ENCODE data around the gene CYFIP2. TPM values are rescaled to one million over a fixed set of nuclear protein-coding genes. Genes with fewer than 3 reads are reported as not detected.

The CYFIP2 gene
- total RNA-seq, 1 donor from 2014 or later: 27.7 TPM

- H3K36me3 ChIP-seq: no peaks in the 10 kb centered on the region
- no peaks in the 10 kb centered on the region for H3K27me3 ChIP-seq
- H3K4me3 ChIP-seq: no peak overlapping the region
- intact Hi-C loops (cut with DNase I): no loop called here
- no peaks in the 10 kb centered on the region for H3K4me1 ChIP-seq
- TF ChIP-seq POLR2A (IDR thresholded peaks at IDR 0.05) (no peak), POLR2AphosphoS5 (IDR thresholded peaks at IDR 0.05; ENCODE audit: insufficient read depth in 1 of 2, low read depth in 1 of 2) (no peak)
- TF ChIP-seq, protein P1, sequence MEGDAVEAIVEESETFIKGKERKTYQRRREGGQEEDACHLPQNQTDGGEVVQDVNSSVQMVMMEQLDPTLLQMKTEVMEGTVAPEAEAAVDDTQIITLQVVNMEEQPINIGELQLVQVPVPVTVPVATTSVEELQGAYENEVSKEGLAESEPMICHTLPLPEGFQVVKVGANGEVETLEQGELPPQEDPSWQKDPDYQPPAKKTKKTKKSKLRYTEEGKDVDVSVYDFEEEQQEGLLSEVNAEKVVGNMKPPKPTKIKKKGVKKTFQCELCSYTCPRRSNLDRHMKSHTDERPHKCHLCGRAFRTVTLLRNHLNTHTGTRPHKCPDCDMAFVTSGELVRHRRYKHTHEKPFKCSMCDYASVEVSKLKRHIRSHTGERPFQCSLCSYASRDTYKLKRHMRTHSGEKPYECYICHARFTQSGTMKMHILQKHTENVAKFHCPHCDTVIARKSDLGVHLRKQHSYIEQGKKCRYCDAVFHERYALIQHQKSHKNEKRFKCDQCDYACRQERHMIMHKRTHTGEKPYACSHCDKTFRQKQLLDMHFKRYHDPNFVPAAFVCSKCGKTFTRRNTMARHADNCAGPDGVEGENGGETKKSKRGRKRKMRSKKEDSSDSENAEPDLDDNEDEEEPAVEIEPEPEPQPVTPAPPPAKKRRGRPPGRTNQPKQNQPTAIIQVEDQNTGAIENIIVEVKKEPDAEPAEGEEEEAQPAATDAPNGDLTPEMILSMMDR (IDR thresholded peaks at IDR 0.05): no peak
- no peak overlapping the region for H3K27ac ChIP-seq
- H3K9me3 ChIP-seq: no peaks in the 10 kb centered on the region
- no peak for DNase-seq (ENCODE audit: extremely low spot score in 2 of 2)
Observed at GRCh38 chr5:157221959-157222358, 44.0 kb upstream of the CYFIP2 start.

DNA sequence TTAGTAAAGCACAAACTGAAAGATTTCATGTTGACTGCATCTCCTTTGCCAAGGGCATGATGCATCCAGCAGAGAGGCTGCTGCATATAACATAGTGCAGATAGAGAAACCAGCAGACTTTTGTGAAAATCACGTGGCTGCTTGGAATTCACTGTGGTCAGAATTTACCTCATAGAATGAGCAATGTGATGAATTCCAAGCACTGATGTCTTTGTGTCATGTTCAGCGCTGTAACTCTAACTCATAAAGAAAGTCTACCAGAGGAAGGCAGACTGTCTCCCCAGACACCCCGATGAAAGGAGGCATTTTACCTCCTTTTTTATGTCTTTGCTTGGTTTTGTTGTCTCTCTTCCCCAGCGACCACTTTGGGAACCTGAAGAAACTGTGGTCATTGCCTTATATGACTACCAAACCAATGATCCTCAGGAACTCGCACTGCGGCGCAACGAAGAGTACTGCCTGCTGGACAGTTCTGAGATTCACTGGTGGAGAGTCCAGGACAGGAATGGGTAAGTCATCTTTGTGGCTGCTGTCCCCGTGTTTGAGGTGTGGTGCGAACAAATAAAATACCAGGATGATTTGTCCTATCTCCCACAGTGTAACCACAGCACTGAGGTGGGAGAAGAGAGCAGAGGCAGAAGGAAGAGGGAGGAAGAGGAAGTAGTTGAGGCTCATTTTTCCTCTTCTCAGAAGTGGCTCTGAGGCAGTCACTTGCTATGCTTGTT is 43.3 kb upstream of the CYFIP2 start:
- no peaks in the 10 kb centered on the region for H3K36me3 ChIP-seq
- intact Hi-C loops (cut with DNase I): no loop called here

GRCh38 chr5:157225469-157226422 is 40.2 kb upstream of the CYFIP2 start:
- intact Hi-C loops (cut with DNase I): no loop called here
- TF ChIP-seq, protein P1 (IDR thresholded peaks at IDR 0.05): no peak
- Histone ChIP-seq H3K4me1 (no peaks in the 10 kb centered on the region), H3K9me3 (no peaks in the 10 kb centered on the region), H3K36me3 (no peaks in the 10 kb centered on the region), H3K27me3 (no peaks in the 10 kb centered on the region), H3K4me3 (no peak overlapping the region), H3K27ac (no peak overlapping the region)
- no peak for DNase-seq (ENCODE audit: extremely low spot score in 2 of 2)

More for the DNA sequence above, 43.3 kb upstream of the CYFIP2 start:
- Histone ChIP-seq H3K9me3 (no peaks in the 10 kb centered on the region), H3K4me1 (no peaks in the 10 kb centered on the region), H3K27me3 (no peaks in the 10 kb centered on the region), H3K27ac (no peak overlapping the region), H3K4me3 (no peak overlapping the region)
- no peak for DNase-seq (ENCODE audit: extremely low spot score in 2 of 2)
- TF ChIP-seq, protein P1 (IDR thresholded peaks at IDR 0.05): no peak
- TF ChIP-seq POLR2AphosphoS5 (IDR thresholded peaks at IDR 0.05; ENCODE audit: insufficient read depth in 1 of 2, low read depth in 1 of 2) (no peak), POLR2A (IDR thresholded peaks at IDR 0.05) (no peak)

DNA sequence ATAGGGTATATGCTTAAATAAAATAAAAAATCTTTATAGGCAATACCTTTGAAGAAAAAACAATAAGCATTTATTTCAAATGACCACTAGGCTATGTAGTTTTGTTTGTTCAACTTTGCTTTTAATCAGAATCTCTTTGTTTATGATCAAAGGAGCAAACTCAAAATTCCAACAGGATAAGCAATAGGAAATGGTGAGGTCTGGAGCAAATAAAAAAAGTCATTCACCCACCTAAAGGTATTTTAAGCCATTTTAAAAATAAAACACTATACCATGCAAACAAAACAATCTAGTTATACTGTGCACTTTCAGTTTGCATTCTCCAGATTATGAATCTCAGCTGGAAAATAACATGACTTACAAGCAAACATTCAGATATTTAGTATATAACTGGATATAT is 35.3 kb upstream of the CYFIP2 start:
- no peaks in the 10 kb centered on the region for H3K9me3 ChIP-seq
- no peak for DNase-seq (ENCODE audit: extremely low spot score in 2 of 2)
- TF ChIP-seq POLR2AphosphoS5 (IDR thresholded peaks at IDR 0.05; ENCODE audit: insufficient read depth in 1 of 2, low read depth in 1 of 2): no peak
- no peak for TF ChIP-seq POLR2A (IDR thresholded peaks at IDR 0.05)
- TF ChIP-seq, protein P1 (IDR thresholded peaks at IDR 0.05): no peak
- H3K4me3 ChIP-seq: no peak overlapping the region
- H3K4me1 ChIP-seq: no peaks in the 10 kb centered on the region
- intact Hi-C loops (cut with DNase I): no loop called here
- H3K27ac ChIP-seq: no peak overlapping the region
- H3K36me3 ChIP-seq: no peaks in the 10 kb centered on the region
- no peaks in the 10 kb centered on the region for H3K27me3 ChIP-seq
